HEK293 (cell line): ENCODE results near the gene NCOA6.

Source experiments
- CTCF ChIA-PET: fragments of 350-600 bp; formaldehyde crosslinking; extraction: SDS; loops from one replicate; lab custom pipeline; 2021; ENCODE audit warnings: antibody characterized with exemption; lab: Yijun Ruan, JAX
- POLR2A ChIA-PET: fragments of 300-600 bp; formaldehyde crosslinking; extraction: SDS; loops from one replicate; lab custom pipeline; 2020; ENCODE audit warnings: antibody characterized with exemption, inconsistent platforms; lab: Yijun Ruan, JAX
- H3K27ac ChIP-seq: fragments of 200-500 bp; sonication (Bioruptor generic); 2 replicates; pipeline ENCODE4 v1.5.1; 2014; ENCODE audit warnings: low read depth, low read length, control low read depth, inconsistent platforms; ENCODE audit errors: extremely low read depth
- H3K36me3 ChIP-seq, 2 experiments: fragments of 200-500 bp in 1 of 2; sonication (Bioruptor generic) in 1 of 2; 1 replicate in 1 of 2; 2 replicates in 1 of 2; pipeline ENCODE4 v1.5.1; 2014 to 2017; ENCODE audit warnings: inconsistent platforms in 2 of 2, low read length in 2 of 2; ENCODE audit not compliant: control insufficient read depth in 2 of 2, insufficient read depth in 1 of 2
- H3K4me1 ChIP-seq: fragments of 200-500 bp; sonication (Bioruptor generic); 2 replicates; pipeline ENCODE4 v1.5.1; 2014; ENCODE audit warnings: mild to moderate bottlenecking, low read length, inconsistent platforms; ENCODE audit not compliant: control insufficient read depth, insufficient read depth
- H3K4me3 ChIP-seq: 2 replicates; pipeline ENCODE4 v1.5.1; 2011; ENCODE audit warnings: low read depth, mild to moderate bottlenecking, control low read depth, low read length, moderate library complexity
- H3K9me3 ChIP-seq: fragments of 200-500 bp; sonication (Bioruptor generic); 2 replicates; pipeline ENCODE4 v1.5.1; 2014; ENCODE audit warnings: low read depth, low read length, inconsistent platforms; ENCODE audit not compliant: control insufficient read depth, insufficient read depth
- MZF1 ChIP-seq: fragments of 450-650 bp; formaldehyde crosslinking; IDR thresholded peaks from 2 replicates; pipeline ENCODE4 v1.5.1; 2017; ENCODE audit warnings: missing biosample characterization, missing genetic modification characterization, borderline replicate concordance
- ZBTB21 ChIP-seq: fragments of 450-650 bp; formaldehyde crosslinking; IDR thresholded peaks from 2 replicates; pipeline ENCODE4 v1.5.1; 2017; ENCODE audit warnings: missing biosample characterization, missing genetic modification characterization
- ZFP41 ChIP-seq: fragments of 450-650 bp; formaldehyde crosslinking; IDR thresholded peaks from 2 replicates; pipeline ENCODE4 v1.5.1; 2016; ENCODE audit warnings: missing biosample characterization, missing genetic modification characterization, borderline replicate concordance
- ZNF10 ChIP-seq: fragments of 450-650 bp; formaldehyde crosslinking; IDR thresholded peaks from 2 replicates; pipeline ENCODE4 v1.5.1; 2017; ENCODE audit warnings: missing biosample characterization, missing genetic modification characterization
- ZNF121 ChIP-seq: fragments of 450-650 bp; formaldehyde crosslinking; IDR thresholded peaks from 2 replicates; pipeline ENCODE4 v1.5.1; 2016; ENCODE audit warnings: missing biosample characterization, missing genetic modification characterization
- ZNF324 ChIP-seq: fragments of 450-650 bp; formaldehyde crosslinking; IDR thresholded peaks from 2 replicates; pipeline ENCODE4 v1.5.1; 2016; ENCODE audit warnings: missing biosample characterization, missing genetic modification characterization
- ZNF433 ChIP-seq: fragments of 450-650 bp; formaldehyde crosslinking; IDR thresholded peaks from 2 replicates; pipeline ENCODE4 v1.5.1; 2016; ENCODE audit warnings: missing biosample characterization, missing genetic modification characterization, low read depth
- ZNF658 ChIP-seq: fragments of 450-650 bp; formaldehyde crosslinking; IDR thresholded peaks from 2 replicates; pipeline ENCODE4; 2016; ENCODE audit warnings: missing biosample characterization, missing genetic modification characterization
- ZNF670 ChIP-seq: fragments of 450-650 bp; formaldehyde crosslinking; IDR thresholded peaks from 2 replicates; pipeline ENCODE4 v1.5.1; 2016; ENCODE audit warnings: missing biosample characterization, missing genetic modification characterization, low read depth
- ZNF747 ChIP-seq: fragments of 450-650 bp; formaldehyde crosslinking; IDR thresholded peaks from 2 replicates; pipeline ENCODE4 v1.5.1; 2016; ENCODE audit warnings: missing biosample characterization, missing genetic modification characterization
- TF ChIP-seq, protein P1 (sequence below): fragments of 450-650 bp; formaldehyde crosslinking; IDR thresholded peaks from 2 replicates; pipeline ENCODE4 v1.5.1; 2016; ENCODE audit warnings: missing biosample characterization, missing genetic modification characterization
- TF ChIP-seq, protein P2 (sequence below): fragments of 450-650 bp; formaldehyde crosslinking; IDR thresholded peaks from 2 replicates; pipeline ENCODE4 v1.5.1; 2016; ENCODE audit warnings: missing biosample characterization, missing genetic modification characterization
- TF ChIP-seq, protein P3 (sequence below): fragments of 450-650 bp; formaldehyde crosslinking; IDR thresholded peaks from 2 replicates; pipeline ENCODE4 v1.5.1; 2016; ENCODE audit warnings: missing biosample characterization, missing genetic modification characterization
- TF ChIP-seq, protein P4 (sequence below): fragments of 450-650 bp; formaldehyde crosslinking; IDR thresholded peaks from 2 replicates; pipeline ENCODE4 v1.5.1; 2017; ENCODE audit warnings: missing biosample characterization, missing genetic modification characterization
- TF ChIP-seq, protein P5 (sequence below): fragments of 450-650 bp; formaldehyde crosslinking; conservative IDR thresholded peaks from 2 replicates; pipeline ENCODE4 v1.5.1; 2016; ENCODE audit warnings: low read depth, missing biosample characterization, missing genetic modification characterization

Gene NCOA6

DNA sequence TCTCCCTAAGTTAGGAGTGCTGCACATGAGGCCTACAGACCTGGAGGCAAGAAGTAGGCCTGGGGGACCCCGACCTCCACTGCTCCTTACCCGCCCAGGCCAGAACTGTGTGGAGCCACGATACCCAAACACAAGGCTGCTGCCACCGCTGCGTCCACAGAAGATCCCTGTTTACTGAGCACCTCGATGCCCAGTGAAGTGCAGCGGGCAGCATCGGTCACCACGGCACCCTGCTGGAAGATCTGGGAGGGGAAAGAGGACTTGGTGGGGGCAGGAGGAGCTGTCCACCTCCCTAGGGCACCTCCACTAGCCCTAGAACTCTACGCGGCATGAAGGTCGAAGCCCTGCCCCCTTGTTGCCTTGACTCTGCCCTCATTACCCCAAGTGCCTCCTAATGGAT, 37.3 kb upstream of the NCOA6 start (continued):
- TF ChIP-seq, protein P1, sequence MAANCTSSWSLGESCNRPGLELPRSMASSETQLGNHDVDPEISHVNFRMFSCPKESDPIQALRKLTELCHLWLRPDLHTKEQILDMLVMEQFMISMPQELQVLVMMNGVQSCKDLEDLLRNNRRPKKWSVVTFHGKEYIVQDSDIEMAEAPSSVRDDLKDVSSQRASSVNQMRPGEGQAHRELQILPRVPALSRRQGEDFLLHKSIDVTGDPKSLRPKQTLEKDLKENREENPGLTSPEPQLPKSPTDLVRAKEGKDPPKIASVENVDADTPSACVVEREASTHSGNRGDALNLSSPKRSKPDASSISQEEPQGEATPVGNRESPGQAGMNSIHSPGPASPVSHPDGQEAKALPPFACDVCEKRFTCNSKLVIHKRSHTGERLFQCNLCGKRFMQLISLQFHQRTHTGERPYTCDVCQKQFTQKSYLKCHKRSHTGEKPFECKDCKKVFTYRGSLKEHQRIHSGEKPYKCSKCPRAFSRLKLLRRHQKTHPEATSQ (tag by site-specific recombination), result no peak

DNA sequence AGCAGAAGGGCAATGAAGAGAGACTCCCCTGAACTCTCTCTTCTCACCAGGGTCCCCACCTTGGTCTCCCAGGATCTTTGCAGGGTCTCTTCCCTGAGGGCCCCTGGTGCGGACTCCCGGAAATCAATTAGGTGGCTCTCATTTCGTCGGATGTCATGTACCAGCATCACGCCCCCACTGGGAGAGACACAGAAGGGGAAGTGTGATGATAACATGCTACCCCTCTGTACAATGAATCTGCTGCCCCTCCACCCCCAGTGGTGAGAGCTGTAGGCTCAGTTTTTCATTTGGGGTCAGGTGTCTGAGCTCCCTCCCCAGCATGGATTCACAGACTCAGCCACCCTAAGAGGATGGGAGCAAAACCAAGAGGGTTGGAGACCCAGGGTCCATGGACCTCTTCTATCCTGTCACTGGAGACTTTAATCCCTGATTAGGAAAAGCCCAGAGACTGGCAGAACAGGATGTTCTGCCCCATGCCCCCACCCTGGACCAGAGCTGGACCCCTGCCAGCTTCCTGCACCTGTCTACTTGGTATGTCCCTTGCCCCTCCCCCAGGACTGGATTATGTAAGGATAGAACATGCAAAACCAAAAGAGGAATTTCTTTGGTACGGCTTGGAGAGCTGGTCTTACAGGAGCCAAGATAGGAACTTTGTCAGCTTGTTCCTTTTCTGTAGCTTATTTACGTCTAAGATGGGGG, 36.1 kb upstream of the NCOA6 start:
- Histone ChIP-seq H3K4me3 (no peak overlapping the region), H3K27ac (no peak overlapping the region), H3K4me1 (no peaks in the 10 kb centered on the region), H3K36me3 (peaks cover 0 to 68% of the 10 kb centered on the region in 2 experiments; a peak in 2 of 3 replicates), H3K9me3 (no peaks in the 10 kb centered on the region)
- CTCF ChIA-PET, result no interaction called here
- TF ChIP-seq, protein P2, sequence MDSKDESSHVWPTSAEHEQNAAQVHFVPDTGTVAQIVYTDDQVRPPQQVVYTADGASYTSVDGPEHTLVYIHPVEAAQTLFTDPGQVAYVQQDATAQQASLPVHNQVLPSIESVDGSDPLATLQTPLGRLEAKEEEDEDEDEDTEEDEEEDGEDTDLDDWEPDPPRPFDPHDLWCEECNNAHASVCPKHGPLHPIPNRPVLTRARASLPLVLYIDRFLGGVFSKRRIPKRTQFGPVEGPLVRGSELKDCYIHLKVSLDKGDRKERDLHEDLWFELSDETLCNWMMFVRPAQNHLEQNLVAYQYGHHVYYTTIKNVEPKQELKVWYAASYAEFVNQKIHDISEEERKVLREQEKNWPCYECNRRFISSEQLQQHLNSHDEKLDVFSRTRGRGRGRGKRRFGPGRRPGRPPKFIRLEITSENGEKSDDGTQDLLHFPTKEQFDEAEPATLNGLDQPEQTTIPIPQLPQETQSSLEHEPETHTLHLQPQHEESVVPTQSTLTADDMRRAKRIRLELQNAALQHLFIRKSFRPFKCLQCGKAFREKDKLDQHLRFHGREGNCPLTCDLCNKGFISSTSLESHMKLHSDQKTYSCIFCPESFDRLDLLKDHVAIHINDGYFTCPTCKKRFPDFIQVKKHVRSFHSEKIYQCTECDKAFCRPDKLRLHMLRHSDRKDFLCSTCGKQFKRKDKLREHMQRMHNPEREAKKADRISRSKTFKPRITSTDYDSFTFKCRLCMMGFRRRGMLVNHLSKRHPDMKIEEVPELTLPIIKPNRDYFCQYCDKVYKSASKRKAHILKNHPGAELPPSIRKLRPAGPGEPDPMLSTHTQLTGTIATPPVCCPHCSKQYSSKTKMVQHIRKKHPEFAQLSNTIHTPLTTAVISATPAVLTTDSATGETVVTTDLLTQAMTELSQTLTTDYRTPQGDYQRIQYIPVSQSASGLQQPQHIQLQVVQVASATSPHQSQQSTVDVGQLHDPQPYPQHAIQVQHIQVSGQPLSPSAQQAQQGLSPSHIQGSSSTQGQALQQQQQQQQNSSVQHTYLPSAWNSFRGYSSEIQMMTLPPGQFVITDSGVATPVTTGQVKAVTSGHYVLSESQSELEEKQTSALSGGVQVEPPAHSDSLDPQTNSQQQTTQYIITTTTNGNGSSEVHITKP (tag by site-specific recombination), result peak; percentile 70
- no peak for TF ChIP-seq ZNF658 (tag by site-specific recombination)
- POLR2A ChIA-PET, result no interaction called here

DNA sequence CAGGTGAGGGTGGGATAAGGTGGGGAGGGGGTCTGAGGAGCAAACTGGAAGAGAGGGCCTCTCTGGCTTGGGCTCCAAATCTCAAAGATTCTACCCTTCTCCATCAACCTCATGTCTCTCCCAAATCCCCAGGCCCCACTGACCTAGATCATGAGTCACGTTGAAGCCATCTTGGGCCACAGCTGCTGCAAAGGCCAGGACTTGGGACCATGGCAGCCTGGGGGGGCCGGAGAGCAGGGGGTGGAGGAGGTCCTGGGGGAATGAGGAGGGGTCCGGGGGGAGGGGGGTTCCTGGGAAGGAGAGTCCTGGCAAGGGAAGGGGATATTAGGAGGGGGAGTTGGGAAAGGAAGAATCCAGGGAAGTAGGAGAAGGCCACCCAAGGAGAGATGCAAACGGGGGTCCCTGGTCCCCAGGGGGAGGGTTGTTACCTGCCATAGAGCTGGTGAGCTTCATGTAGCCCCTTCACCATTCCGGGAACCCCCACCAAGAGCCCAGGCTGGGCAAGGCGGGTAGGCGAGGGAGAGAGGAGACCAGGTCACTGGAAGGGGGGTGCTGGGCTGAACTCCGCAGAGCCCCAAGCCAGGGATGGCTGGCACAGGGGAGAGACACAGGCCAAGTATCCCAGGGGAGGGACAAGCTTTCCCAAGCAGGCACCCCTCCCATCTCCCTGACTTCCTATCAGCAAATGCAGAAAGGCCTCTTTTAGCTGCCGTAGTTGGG, 34.5 kb upstream of the NCOA6 start:
- Histone ChIP-seq H3K4me3 (no peak overlapping the region), H3K27ac (no peak overlapping the region), H3K4me1 (no peaks in the 10 kb centered on the region), H3K36me3 (peaks cover 0 to 77% of the 10 kb centered on the region in 2 experiments; a peak in 2 of 3 replicates), H3K9me3 (no peaks in the 10 kb centered on the region)
- ChIA-PET POLR2A (no interaction called here), CTCF (interaction anchor here (0.6 kb wide), 1 partner anchor 10 kb away, joined by 3 read pairs; no protein-coding TSS in a partner anchor)
- TF ChIP-seq MZF1 (tag by site-specific recombination) (no peak), ZNF324 (tag by site-specific recombination) (no peak), ZNF433 (no peak), ZNF670 (tag by site-specific recombination) (no peak), ZFP41 (tag by site-specific recombination) (no peak), ZNF747 (no peak), ZNF121 (tag by site-specific recombination) (no peak), ZNF10 (tag by site-specific recombination) (no peak), ZBTB21 (tag by site-specific recombination) (no peak)
- TF ChIP-seq, protein P3, sequence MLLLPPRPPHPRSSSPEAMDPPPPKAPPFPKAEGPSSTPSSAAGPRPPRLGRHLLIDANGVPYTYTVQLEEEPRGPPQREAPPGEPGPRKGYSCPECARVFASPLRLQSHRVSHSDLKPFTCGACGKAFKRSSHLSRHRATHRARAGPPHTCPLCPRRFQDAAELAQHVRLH (tag by site-specific recombination), result no peak
- TF ChIP-seq, protein P4, sequence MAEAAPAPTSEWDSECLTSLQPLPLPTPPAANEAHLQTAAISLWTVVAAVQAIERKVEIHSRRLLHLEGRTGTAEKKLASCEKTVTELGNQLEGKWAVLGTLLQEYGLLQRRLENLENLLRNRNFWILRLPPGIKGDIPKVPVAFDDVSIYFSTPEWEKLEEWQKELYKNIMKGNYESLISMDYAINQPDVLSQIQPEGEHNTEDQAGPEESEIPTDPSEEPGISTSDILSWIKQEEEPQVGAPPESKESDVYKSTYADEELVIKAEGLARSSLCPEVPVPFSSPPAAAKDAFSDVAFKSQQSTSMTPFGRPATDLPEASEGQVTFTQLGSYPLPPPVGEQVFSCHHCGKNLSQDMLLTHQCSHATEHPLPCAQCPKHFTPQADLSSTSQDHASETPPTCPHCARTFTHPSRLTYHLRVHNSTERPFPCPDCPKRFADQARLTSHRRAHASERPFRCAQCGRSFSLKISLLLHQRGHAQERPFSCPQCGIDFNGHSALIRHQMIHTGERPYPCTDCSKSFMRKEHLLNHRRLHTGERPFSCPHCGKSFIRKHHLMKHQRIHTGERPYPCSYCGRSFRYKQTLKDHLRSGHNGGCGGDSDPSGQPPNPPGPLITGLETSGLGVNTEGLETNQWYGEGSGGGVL (tag by site-specific recombination), result no peak
- TF ChIP-seq, protein P5, sequence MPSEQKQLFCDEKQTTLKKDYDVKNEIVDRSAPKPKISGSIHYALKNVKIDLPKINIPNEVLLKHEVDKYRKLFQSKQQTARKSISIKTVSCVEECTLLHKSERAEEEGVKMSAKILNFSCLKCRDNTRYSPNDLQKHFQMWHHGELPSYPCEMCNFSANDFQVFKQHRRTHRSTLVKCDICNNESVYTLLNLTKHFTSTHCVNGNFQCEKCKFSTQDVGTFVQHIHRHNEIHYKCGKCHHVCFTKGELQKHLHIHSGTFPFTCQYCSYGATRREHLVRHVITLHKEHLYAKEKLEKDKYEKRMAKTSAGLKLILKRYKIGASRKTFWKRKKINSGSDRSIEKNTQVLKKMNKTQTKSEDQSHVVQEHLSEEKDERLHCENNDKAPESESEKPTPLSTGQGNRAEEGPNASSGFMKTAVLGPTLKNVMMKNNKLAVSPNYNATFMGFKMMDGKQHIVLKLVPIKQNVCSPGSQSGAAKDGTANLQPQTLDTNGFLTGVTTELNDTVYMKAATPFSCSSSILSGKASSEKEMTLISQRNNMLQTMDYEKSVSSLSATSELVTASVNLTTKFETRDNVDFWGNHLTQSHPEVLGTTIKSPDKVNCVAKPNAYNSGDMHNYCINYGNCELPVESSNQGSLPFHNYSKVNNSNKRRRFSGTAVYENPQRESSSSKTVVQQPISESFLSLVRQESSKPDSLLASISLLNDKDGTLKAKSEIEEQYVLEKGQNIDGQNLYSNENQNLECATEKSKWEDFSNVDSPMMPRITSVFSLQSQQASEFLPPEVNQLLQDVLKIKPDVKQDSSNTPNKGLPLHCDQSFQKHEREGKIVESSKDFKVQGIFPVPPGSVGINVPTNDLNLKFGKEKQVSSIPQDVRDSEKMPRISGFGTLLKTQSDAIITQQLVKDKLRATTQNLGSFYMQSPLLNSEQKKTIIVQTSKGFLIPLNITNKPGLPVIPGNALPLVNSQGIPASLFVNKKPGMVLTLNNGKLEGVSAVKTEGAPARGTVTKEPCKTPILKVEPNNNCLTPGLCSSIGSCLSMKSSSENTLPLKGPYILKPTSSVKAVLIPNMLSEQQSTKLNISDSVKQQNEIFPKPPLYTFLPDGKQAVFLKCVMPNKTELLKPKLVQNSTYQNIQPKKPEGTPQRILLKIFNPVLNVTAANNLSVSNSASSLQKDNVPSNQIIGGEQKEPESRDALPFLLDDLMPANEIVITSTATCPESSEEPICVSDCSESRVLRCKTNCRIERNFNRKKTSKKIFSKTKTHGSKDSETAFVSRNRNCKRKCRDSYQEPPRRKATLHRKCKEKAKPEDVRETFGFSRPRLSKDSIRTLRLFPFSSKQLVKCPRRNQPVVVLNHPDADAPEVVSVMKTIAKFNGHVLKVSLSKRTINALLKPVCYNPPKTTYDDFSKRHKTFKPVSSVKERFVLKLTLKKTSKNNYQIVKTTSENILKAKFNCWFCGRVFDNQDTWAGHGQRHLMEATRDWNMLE (tag by site-specific recombination), result no peak
